Dermis blood vessel endothelial cell (primary cell): ENCODE data around the gene LCE3A. TPM values are rescaled to one million over a fixed set of nuclear protein-coding genes. Genes with fewer than 3 reads are reported as not detected.
"Not testable (repeated sequence)": the region's sequence is repeated elsewhere in the genome, so short reads cannot be mapped to it uniquely, and the experiment has no call there.

Experiments
- DNase-seq: peaks from one replicate; pipeline ENCODE4 v3.0.0; 2010
- total RNA-seq: library from RNA; depleted of rRNA; stranded (reverse); fragments of >200 nt; gene quantifications from 2 replicates; pipeline ENCODE4 v1.2.3, GENCODE V29; 2014

Gene LCE3A
- not detected in 2 replicates for total RNA-seq

- DNase-seq = no peak
Observed at GRCh38 chr1:152622803-152623202, at the start of gene LCE3A. LCE3A (minus strand) TSS chr1:152623103; CDS start chr1:152623103, 0 bp downstream.

- DNase-seq = no peak
Observed at GRCh38 chr1:152667648-152668047, 44.7 kb upstream of the LCE3A start.

GRCh38 chr1:152666171-152666570 is 43.3 kb upstream of the LCE3A start:
- DNase-seq = not testable (repeated sequence)

GRCh38 chr1:152663098-152663497 is 40.2 kb upstream of the LCE3A start, which contains the start of gene LCE2D:
LCE2D (plus strand) TSS chr1:152663380; CDS start chr1:152664106, 726 bp downstream.
- no peak for DNase-seq

GRCh38 chr1:152658649-152659048 is 35.7 kb upstream of the LCE3A start:
- DNase-seq = no peak

- no peak for DNase-seq
Observed at GRCh38 chr1:152657677-152658076, 34.8 kb upstream of the LCE3A start.

- no peak for DNase-seq
Observed at GRCh38 chr1:152656459-152656858, 33.6 kb upstream of the LCE3A start.

GRCh38 chr1:152654110-152654509 is 31.2 kb upstream of the LCE3A start:
- peak; percentile 72 for DNase-seq

GRCh38 chr1:152646656-152647055 is 23.8 kb upstream of the LCE3A start:
- DNase-seq = no peak

- DNase-seq = no peak
Observed at GRCh38 chr1:152645146-152645545, 22.2 kb upstream of the LCE3A start.

- no peak for DNase-seq
Observed at GRCh38 chr1:152643945-152644344, 21.0 kb upstream of the LCE3A start.

GRCh38 chr1:152640351-152640750 is 17.4 kb upstream of the LCE3A start:
- no peak for DNase-seq

- DNase-seq = no peak
Observed at GRCh38 chr1:152630596-152630995, 7.7 kb upstream of the LCE3A start.

- no peak for DNase-seq
Observed at GRCh38 chr1:152626744-152627143, 3.8 kb upstream of the LCE3A start.

- no peak for DNase-seq
Observed at GRCh38 chr1:152623203-152623844, 421 bp upstream of the LCE3A start.

GRCh38 chr1:152621993-152622392 is 910 bp downstream of the LCE3A start:
- DNase-seq = no peak

GRCh38 chr1:152613511-152613910 is 9.4 kb downstream of the LCE3A start, which contains the start of gene LCE3B:
LCE3B (plus strand) TSS chr1:152613811; CDS start chr1:152613811, 0 bp downstream.
- DNase-seq = no peak

GRCh38 chr1:152599934-152600333 is 23.0 kb downstream of the LCE3A start, which contains the start of gene LCE3C:
LCE3C (plus strand) TSS chr1:152600234; CDS start chr1:152600732, 498 bp downstream.
- no peak for DNase-seq

GRCh38 chr1:152596986-152597385 is 25.9 kb downstream of the LCE3A start:
- no peak for DNase-seq

GRCh38 chr1:152585586-152585985 is 37.3 kb downstream of the LCE3A start:
- no peak for DNase-seq

- no peak for DNase-seq
Observed at GRCh38 chr1:152582647-152583046, 40.3 kb downstream of the LCE3A start.

GRCh38 chr1:152580433-152580832 is 42.5 kb downstream of the LCE3A start, which contains the start of gene LCE3D:
LCE3D (minus strand) TSS chr1:152580516; CDS start chr1:152579936, 580 bp downstream.
- DNase-seq = no peak

- DNase-seq = not testable (repeated sequence)
Observed at GRCh38 chr1:152579526-152579925, 43.4 kb downstream of the LCE3A start.

- no peak for DNase-seq
Observed at GRCh38 chr1:152577168-152577567, 45.7 kb downstream of the LCE3A start.
